ENCODE data around the gene CACNA1C.

Gene CACNA1C

DNA sequence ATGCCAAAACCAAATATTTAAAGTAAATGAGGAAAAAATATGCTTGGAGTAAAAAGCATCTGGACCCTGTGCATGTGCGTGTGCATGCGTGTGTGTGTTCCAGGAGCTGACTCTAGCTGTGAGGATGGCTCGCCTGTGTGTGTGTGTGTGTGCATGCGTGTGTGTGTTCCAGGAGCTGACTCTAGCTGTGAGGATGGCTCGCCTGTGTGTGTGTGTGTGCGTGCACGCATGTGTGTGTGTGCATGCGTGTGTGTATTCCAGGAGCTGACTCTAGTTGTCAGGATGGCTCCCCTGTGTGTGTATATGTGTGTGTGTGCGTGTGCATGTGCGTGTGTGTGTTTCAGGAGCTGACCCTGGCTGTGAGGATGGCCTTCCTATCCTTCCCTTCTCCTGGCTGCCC, 357.7 kb downstream of the CACNA1C start:
- no peak for TF ChIP-seq EZH2 (IDR thresholded peaks at IDR 0.05; ENCODE audit: borderline replicate concordance, low read depth, low read length, severe bottlenecking)
- TF ChIP-seq, protein P1, sequence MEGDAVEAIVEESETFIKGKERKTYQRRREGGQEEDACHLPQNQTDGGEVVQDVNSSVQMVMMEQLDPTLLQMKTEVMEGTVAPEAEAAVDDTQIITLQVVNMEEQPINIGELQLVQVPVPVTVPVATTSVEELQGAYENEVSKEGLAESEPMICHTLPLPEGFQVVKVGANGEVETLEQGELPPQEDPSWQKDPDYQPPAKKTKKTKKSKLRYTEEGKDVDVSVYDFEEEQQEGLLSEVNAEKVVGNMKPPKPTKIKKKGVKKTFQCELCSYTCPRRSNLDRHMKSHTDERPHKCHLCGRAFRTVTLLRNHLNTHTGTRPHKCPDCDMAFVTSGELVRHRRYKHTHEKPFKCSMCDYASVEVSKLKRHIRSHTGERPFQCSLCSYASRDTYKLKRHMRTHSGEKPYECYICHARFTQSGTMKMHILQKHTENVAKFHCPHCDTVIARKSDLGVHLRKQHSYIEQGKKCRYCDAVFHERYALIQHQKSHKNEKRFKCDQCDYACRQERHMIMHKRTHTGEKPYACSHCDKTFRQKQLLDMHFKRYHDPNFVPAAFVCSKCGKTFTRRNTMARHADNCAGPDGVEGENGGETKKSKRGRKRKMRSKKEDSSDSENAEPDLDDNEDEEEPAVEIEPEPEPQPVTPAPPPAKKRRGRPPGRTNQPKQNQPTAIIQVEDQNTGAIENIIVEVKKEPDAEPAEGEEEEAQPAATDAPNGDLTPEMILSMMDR (IDR thresholded peaks at IDR 0.05; ENCODE audit: borderline replicate concordance, extremely low read depth, low read length, poor library complexity, severe bottlenecking): no peak
- no peaks in the 10 kb centered on the region for H3K9me3 ChIP-seq (ENCODE audit: insufficient read depth, low read length, severe bottlenecking)
- H3K27ac ChIP-seq (ENCODE audit: low read length): no peak overlapping the region

DNA sequence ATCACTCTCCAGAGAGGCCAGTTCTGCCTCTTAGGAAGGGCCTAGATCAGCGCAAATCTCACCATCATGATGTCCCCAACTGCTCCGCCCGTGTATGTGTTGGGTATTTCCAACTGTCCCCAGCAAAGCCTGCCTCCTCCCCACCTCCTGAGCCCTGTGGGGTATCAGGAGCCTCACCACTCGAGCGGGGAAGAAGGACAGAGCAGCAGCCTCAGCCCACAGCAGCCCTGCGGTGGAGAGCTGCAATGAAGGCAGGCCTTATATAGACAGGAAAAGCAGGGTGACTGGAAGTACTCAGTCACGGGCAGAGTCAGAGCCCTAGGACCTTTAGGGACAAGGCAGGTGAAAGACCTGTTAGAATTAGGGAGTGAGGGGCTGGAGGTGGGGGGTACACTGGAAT, 358.2 kb downstream of the CACNA1C start:
- no peaks in the 10 kb centered on the region for H3K4me1 ChIP-seq (ENCODE audit: insufficient read depth, low read length)
- H3K79me2 ChIP-seq (ENCODE audit: insufficient read depth, low read length): no peaks in the 10 kb centered on the region
- H3K9ac ChIP-seq (ENCODE audit: low read depth, low read length): no peak overlapping the region
- no peak overlapping the region for H3K27ac ChIP-seq (ENCODE audit: low read length)
- H3K27me3 ChIP-seq (ENCODE audit: insufficient read depth, low read length, poor library complexity): no peaks in the 10 kb centered on the region
- TF ChIP-seq EZH2 (IDR thresholded peaks at IDR 0.05; ENCODE audit: borderline replicate concordance, low read depth, low read length, severe bottlenecking): no peak
- TF ChIP-seq, protein P1 (IDR thresholded peaks at IDR 0.05; ENCODE audit: borderline replicate concordance, extremely low read depth, low read length, poor library complexity, severe bottlenecking): no peak
- H3K4me3 ChIP-seq (ENCODE audit: low read depth in 1 of 2, low read length in 2 of 2): no peak overlapping the region
- no peaks in the 10 kb centered on the region for H3K36me3 ChIP-seq (ENCODE audit: insufficient read depth, low read length)
- H3K4me2 ChIP-seq (ENCODE audit: insufficient read depth, low read length): no peak overlapping the region
- ATAC-seq (ENCODE audit: insufficient read depth, low read depth): no peak
- H3K9me3 ChIP-seq (ENCODE audit: insufficient read depth, low read length, severe bottlenecking): no peaks in the 10 kb centered on the region
- no peak overlapping the region for H2AFZ ChIP-seq (ENCODE audit: low read depth, low read length)
- H4K20me1 ChIP-seq (ENCODE audit: insufficient read depth, low read length): no peaks in the 10 kb centered on the region
- DNase-seq: no peak

More for the DNA sequence above, 357.7 kb downstream of the CACNA1C start:
- no peak overlapping the region for H3K9ac ChIP-seq (ENCODE audit: low read depth, low read length)
- no peak overlapping the region for H3K4me3 ChIP-seq (ENCODE audit: low read depth in 1 of 2, low read length in 2 of 2)
- DNase-seq (no peak), ATAC-seq (ENCODE audit: insufficient read depth, low read depth) (no peak)
- no peak overlapping the region for H2AFZ ChIP-seq (ENCODE audit: low read depth, low read length)
- H3K27me3 ChIP-seq (ENCODE audit: insufficient read depth, low read length, poor library complexity): no peaks in the 10 kb centered on the region
- H3K4me2 ChIP-seq (ENCODE audit: insufficient read depth, low read length): no peak overlapping the region
- H3K36me3 ChIP-seq (ENCODE audit: insufficient read depth, low read length): no peaks in the 10 kb centered on the region
- H3K79me2 ChIP-seq (ENCODE audit: insufficient read depth, low read length): no peaks in the 10 kb centered on the region
- H3K4me1 ChIP-seq (ENCODE audit: insufficient read depth, low read length): no peaks in the 10 kb centered on the region
- H4K20me1 ChIP-seq (ENCODE audit: insufficient read depth, low read length): no peaks in the 10 kb centered on the region

DNA sequence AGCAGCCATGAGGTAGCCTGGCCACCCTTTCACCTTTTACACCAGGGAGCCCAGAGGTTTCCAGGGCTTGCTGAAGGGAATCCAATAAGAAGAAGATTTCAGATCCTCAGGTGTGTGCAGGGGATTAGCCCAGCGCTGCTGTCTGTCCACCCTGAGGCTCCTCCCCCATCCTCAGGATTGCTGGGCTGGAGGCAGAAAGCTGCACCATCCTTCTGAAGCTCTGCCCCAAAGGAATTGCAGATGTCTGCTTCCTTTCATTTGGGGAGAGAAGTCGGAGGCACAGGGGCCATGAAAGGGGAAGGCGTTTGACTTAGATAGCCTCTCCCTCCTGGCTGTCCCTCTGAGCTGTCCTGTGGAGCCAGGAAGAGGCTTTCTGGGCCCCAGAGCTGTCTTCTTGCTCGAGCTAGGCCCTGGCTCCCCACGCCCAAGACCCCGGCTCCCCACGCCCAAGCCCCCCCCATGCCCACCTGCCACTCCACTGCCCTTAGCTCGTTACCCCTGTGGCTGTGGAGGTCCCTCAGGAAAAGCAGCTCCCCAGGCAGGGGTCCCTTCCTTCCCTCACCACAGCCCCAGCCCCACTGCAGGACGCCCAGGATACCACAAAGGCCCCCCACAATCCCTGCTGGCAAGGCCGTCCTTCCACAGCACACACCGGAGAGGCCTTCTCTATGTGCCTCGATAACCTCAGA, 359.0 kb downstream of the CACNA1C start:
- Histone ChIP-seq H2AFZ (ENCODE audit: low read depth, low read length) (no peak overlapping the region), H3K9me3 (ENCODE audit: insufficient read depth, low read length, severe bottlenecking) (no peaks in the 10 kb centered on the region), H3K4me1 (ENCODE audit: insufficient read depth, low read length) (no peaks in the 10 kb centered on the region), H3K79me2 (ENCODE audit: insufficient read depth, low read length) (no peaks in the 10 kb centered on the region), H3K27me3 (ENCODE audit: insufficient read depth, low read length, poor library complexity) (no peaks in the 10 kb centered on the region), H3K4me3 (ENCODE audit: low read depth in 1 of 2, low read length in 2 of 2) (no peak overlapping the region), H3K27ac (ENCODE audit: low read length) (no peak overlapping the region), H3K36me3 (ENCODE audit: insufficient read depth, low read length) (no peaks in the 10 kb centered on the region), H3K9ac (ENCODE audit: low read depth, low read length) (no peak overlapping the region), H4K20me1 (ENCODE audit: insufficient read depth, low read length) (no peaks in the 10 kb centered on the region), H3K4me2 (ENCODE audit: insufficient read depth, low read length) (no peak overlapping the region)
- no peak for DNase-seq
- ATAC-seq (ENCODE audit: insufficient read depth, low read depth): no peak
- TF ChIP-seq, protein P1 (IDR thresholded peaks at IDR 0.05; ENCODE audit: borderline replicate concordance, extremely low read depth, low read length, poor library complexity, severe bottlenecking): no peak
- no peak for TF ChIP-seq EZH2 (IDR thresholded peaks at IDR 0.05; ENCODE audit: borderline replicate concordance, low read depth, low read length, severe bottlenecking)

Data from DND-41 (cell line).